HuH-7 (cell line): ENCODE measurements around the gene CAMKK1.
A peak's percentile ranks its signal among the peaks of the same experiment; 100 is the strongest.

Experiments
- DNase-seq: peaks from one replicate; pipeline ENCODE4 v3.0.0; 2011; ENCODE audit warnings: low spot score

Gene CAMKK1

DNA sequence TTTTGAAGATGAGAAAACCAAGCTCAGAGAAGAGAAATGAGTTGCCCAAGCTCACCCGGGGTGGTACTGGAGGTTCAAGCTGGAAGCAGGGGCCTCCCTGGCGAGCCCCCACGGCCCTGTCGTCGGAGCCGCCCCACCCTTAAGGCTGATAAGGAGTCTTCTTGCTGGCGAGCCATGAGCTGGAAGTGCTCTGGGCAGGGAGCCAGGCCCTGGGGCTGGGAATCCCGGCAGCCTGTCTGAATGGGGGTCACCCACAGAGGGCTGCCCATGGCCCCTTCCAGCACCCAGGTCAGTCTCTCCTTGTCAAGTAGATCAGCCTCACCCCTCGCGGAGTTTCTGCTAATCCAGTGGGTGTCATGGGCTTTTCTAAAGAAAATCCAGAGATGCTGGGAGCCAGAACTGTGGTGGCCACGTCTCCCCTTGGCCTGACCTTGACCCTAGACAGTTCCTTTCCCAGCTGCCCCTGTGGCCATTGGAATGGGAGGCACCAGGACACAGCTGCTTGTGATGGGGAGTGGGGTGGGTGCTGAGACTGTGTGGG is 24.6 kb upstream of the CAMKK1 start:
- DNase-seq = no peak

DNA sequence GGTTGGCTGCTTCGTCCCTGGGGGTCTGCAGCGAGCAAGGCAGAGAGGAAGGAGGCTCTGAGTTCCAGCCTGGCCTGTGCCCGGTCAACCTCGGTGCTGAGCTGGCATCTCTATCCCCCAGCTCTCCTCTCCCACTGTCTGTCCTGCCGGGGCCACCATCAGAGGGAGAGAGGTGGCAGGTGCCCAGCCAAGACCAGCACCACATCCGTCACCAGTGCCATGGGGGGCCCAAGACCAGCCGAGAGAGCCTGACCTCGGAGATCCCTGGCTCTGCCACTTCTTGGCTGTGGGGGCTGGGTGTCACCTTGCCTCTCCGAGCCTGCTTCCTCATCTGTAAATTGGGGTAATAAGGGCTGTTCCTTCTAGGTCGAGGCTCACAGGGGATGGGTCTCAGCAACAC is 24.0 kb upstream of the CAMKK1 start:
- DNase-seq = no peak

DNA sequence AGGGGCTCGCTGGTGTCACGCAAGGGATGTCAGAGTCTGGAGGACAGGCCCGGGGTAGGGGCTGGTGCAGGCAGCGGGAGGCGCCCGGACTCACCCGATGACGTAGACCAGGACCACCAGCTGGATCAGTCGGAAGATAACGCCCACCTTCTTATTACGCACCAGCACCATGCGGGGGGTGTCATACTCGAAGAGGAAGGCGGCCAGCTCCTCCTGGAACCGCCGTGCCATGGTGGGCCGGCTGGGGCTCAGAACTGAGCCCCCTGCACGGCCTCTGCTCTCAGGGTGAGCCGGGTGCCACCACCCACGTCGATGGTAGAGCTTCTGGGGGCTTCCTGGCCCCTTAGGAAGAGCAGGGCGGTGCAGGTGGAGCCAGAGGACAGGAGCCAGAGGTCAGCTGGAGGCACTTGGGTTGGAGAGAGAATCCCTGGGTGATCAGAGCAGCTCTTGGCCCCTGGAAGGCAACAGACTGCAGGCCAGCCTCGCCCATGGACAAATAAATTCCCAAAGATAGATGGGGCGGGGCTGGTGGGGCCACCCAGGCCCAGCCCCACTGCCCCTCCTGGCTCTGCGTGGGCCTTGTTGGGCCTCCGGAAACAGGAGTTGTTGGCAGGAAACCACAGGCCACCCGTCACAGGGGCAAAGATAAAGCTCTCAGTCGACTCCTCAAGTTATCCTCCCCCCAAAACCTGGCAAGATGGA is 23.3 kb upstream of the CAMKK1 start, which contains the start of gene P2RX1:
Gene P2RX1, minus strand, starts transcription at position 471 of the 702 bp plus-strand sequence. Its CDS starts 240 bp downstream, at position 231.
- DNase-seq = no peak

DNA sequence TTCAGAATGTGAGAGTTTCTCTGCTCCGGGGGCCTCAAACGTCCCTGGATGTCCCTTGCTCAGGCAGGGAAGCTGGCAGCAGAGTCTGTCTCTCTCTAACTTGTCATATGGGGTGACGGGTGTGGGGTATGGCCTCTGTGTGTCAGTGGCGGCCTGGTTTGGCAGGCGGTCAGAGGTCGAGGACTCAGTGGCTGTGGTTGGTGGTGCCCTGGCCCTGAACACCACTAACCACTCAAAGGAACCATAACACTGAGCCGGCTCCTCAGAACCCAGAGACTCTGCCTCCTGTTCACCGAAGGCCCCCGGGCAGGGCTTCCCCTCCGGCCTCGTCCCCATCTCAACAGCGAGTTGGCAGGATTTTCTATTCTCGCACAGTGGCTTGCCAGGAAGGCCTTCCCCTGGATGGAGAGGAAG is 22.7 kb upstream of the CAMKK1 start:
- DNase-seq = no peak

DNA sequence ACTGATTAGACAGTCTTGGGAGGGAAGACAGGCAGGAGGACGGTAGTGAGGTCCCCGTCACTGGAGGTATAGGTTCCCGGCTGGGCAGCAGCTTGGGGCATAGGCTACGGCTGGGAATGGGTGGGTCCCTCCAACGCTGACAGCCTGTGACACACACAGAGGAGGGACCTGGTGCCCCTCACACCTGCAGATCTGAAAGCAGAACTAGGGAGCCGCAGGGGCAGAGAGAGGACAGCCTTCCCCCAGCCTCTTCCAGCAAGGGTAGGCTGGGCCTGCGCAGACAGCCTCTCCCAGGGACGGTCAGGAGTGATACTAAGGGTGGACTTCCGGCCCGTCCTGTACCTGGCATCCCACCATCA is 21.4 kb upstream of the CAMKK1 start:
- DNase-seq = no peak

DNA sequence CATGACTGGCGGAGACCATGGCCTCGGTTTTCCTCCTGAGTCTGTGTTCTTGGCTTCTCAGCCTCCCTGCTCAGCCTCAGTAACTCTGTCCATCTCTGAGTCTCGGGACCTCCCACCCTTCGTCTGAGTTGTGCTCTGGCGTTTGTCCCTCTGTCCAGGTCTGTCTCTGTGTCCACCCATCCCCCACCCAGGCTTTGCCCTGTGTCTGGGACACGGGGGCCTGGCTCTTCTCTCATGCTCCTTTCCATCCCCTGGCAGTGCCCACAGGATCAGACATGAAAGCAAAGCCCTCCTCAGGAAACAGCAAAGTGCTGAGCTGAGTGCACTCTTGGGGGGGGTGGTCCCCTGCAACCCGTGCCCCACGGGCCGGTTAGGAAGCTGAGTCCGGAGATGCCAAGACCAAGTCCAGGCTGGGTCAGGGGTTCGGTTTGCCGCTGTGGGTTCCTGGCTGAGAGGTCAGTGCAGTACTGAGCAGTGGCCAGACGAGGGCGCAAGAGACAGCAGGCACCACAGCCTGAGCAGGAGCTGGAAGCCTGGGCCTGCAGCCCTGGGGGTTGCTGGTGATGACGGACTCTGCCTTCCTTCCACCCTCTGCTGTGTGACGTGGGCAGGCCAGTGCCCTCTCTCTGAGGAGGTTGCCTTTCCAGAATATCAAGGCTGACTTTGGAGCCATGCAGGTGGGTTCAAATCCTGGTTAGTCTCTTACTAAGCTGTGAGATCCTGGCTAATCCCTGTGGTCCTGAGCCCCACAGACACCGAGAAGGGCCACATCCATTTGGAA is 20.9 kb upstream of the CAMKK1 start:
- peak; percentile 90 for DNase-seq

DNA sequence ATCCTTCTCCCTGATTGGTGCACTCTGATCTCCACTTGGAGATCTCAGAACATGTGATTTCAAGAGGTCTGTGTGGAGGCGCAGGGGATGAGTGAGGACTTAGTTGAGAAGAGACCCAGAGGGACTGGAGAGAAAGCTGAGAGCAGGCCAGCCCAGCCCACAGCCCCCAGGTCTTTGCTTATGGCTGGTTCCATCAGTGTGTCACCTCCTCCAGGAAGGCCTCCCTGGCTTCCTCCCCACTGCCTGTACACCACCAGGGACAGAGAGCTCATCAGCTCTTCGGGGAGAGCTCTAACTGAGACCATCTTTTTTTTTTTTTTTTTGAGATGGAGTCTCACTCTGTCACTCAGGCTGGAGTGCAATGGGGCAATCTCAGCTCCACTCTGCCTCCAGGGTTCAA is 20.0 kb upstream of the CAMKK1 start:
- no peak for DNase-seq

DNA sequence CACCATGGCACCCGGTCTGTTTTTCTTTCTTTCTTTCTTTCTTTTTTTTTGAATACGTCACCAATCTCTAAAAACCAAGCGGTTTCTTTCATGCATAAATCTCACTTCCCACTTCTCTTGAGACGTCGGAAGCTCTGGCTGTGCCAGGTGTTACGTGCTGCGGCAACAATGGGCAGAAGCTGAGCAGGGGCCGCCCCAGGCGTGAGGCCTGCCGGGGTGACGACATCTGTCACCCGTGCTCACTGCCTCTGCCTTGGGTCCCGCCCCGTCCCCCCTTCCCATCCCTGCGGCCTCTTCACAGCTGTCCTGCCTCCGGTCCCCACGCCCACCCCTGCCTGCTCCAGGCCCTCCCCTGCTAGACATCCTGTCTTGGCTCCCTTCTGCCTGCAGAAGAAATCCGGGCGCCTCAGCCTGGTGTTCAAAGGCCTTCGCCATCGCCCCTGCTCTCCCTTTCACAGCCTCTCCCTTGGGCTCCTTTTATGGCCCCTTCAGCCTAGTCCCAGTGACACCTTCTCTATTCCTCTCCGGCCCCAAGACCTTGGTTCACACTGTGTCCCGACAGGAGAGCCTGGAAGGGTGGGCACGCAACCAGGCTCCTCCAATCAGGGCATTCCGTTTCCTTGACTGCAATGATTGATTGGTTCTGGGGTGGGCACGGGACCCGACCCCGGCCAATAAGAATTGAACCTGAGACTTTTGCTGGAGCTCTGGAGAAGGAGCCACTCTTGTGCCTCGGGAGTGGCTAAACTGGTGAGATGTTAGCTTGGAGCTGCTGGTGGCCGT is 18.6 kb upstream of the CAMKK1 start:
- DNase-seq = no peak

DNA sequence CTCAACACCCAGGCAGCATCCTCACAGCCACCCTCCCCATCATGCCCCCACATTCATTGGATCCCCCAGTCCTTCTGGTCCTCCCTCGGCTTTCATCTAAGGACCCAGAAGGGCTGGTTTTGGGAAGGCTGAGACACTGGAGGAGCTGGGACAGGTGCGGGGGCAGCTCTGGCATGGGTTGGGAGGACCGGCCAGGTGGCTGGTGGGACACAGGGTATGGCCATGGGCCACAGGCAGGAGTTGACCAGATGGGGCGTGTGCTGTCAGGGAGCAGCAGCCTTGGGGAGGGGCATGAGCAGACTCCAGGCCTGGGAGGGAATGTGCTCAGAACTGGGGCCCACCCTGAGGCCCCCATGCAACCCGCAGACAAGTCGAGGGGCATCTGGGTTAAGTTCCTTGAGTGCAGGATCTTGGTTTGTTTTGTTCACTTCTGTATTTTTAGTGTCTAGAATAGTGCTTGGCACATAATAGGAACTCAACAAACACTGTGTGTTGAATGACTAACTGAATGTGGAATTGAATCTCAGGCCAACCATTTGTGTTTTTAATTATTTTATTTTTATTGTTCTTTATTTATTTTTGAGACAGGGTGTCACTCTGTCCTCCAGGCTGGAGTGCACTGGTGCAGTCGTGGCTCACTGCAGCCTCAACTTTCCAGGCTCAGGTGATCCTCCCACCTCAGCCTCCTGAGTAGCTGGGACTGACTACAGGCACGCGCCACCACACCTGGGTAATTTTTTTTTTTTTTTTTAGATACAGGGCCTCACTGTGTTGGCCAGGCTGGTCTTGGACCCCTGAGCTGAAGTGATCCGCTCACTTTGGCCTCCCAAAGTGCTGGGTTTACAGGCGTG is 17.8 kb upstream of the CAMKK1 start:
- DNase-seq = no peak

DNA sequence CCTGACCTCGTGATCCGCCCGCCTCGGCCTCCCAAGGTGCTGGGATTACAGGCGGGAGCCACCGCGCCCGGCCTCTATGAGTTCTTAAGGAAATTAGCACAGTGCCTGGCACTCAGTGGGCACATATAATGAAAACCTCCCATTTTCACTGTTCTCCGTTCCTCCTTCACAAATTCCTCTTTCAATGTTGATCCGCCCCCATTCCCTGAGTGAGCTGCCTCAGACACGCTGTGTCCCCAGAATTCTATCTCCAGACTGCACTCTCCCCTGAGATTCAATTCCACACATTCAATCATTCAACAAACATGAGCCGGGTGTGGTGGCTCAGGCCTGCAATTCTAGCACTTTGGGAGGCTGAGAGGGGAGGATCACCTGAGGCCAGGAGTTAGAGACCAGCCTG is 16.4 kb upstream of the CAMKK1 start:
- no peak for DNase-seq

DNA sequence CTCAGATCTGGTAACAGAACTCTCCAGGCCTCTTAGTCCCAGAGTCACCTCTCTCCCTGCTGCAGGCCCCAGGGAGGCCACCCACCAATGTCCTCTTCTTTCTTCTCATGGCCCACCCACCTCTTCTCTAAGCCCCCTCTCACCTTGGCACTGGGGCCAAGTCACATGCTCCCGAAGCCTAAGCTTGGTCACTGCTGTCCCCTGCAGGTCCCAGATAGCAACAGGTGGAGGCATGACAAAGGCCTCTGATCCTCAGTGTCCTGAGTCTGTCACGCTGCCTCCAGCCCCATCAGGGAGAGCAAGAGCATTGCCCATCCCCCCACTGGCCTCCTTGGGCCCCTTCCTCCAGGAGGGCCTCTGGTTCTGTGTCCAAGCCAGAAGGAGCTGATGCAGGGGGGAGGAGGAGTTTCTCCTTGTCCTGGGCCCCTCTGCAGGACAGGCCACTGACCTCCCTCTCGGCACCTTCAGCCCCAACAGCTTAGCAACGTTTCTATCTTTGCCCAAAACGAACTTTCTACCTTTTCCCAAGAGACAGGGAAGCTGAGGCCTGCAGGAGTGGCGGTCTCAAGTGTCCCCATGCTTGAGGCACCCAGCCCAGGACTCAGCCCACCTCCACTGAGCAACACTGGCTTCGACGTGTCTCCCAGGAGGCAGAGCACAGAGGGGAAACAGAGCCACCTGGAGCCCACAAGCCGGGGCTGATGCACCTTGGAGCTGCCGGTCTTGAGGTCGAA is 14.8 kb upstream of the CAMKK1 start:
- DNase-seq = no peak

DNA sequence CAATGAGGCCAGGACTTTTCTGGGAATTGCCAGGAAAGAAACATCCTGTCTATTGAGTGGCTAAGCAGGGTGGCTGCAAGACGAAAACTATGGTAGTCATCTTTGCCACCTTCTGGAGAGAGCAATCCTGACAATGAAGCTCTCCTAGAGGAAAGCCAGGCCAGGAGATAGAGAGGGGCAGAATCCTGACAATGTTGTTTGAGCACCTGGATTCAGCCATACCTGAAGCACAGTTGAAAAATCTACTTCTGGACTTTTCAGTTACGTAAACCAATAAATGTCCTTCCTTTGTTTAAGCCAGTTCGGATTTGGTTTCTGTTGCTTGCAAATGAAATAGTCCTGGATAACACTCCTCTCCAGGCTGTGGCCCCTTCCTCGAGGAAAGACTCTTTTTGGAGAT is 14.0 kb upstream of the CAMKK1 start:
- DNase-seq = no peak

DNA sequence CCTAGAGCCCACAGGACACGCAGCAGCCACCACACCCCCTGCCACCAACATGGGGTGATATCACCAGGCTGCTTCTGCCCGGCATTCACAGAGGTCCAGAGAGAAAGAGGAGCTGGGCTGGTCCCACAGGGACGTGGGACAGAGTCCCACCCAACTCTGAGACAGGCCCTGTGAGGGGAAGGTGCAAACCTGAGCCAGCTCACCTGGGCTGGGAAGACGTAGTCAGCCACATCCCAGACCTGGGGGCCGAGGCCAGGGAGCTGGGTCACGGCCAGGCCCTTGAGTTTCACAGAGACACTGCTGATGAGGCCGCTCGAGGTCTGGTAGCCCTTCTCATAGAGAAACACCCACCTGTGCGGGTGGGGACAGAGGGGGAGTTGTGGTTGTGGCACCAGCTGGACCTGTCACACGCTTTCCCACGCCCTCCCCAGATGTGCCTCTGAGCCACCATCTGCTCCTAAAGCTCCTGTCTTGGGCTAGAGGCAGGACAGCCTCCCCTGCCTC is 12.2 kb upstream of the CAMKK1 start:
- DNase-seq = no peak

DNA sequence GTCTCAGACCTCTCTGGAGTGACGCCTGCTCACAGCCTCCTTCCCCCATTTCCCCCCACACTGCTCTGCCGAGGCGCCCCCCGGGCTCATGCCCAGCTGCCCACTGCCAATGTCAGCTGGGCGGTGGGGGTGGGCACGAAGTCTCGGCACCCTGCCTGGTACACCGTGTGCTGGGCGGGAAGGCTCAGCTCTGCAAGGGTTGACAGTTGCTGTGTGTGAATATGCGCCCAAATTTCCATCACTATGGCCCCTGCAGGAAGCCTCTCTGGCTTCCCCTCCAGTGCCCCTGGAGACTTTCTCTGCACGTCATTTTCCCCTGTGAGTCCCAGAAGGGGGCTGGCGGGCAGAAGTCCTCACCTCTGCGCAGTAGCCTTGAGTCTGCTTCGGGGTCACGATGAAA is 11.6 kb upstream of the CAMKK1 start:
- DNase-seq = no peak

DNA sequence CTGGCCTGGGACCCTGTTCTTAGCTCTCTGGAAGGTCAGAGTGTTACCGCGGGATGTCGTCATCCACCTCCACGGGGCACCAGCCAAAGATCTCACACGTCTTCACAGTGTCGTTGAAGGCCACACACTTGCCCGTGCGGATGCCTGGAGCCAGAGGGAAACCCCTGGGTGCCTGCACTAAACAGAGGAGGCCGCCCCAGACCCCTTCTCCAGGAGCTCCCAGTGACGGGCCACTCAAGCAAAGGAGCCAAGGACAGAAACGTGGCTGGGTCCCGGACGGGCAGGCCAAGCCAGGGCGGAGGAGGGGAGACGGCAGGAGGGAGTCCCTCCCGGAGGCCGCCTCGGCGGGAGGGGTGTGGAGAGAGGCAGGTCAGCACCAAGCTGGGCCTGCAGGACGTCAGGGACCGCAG is 11.0 kb upstream of the CAMKK1 start:
- DNase-seq = no peak

DNA sequence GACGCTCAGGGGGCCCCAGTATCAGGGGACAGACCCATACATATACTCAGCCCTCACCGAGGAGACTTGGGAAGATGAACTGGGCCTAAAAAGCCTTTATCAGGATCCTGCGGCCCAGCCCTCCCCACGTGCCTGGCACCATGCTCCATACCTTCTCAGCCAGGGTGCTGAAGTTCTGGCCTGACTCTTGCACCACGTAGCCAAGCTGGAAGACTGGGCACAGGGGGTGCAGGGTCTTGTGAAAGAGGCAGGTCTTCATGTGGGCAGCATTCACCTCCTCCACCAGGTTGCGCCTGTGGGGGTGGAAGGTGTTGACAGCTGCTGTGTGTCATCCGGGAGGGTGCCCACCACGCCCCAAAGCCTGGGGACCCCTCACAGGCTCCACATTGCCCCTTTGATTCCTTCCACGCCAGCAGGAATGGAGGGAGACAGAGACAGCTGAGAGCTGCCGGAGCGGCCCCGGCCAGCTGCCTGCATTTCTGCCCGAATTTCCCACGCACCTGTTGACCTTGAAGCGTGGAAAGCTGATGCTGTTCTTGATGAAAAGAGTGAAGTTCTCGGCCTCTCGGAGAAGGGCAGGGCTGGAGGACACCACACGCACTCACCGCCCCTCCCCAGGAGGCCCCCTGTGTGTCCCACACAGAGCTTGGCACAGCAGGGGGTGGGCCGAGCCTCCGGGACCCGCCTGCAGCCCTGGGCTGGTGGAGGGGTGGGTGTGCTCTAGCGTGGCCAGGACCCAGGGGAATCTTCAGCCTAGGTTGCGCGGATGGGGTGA is 10.4 kb upstream of the CAMKK1 start:
- no peak for DNase-seq

DNA sequence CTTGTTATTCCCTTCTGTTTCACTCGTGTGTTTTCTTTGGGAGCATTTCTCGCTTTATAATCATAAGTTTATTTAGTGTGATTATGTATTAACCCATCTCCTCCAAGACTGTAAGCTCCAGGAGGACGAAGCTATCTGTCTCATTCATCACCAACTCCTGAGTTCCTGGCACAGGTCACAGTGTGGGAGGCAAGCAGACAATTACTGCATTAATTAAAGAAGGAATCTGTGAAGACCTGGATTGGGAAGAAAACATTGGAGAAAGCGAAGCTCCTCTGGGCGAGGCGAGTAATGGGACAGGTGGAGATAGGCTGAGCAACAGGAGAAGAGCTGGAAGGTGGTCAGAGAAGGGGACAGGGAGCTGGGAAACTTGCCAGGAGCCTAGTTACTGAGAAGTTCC is 7.8 kb upstream of the CAMKK1 start:
- no peak for DNase-seq

DNA sequence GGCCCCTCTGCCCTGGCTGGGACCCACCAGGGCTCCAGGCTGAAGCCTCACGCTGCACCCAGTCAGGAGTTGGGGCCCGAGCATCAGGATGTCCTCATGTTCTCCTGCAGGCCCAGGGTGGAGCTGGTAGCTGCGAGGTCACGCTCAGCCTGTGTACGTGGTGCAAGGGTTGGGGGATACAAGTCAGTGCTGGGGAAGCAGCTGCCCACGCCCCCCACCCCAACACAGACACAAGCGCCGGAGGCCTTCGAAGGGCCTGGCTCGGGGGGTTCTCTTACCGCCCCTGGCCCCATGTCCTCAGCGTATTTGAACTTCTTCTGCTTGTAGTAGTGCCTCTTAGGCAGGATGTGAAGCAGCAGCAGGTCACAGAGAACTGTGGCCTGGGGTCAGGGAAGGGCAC is 4.9 kb upstream of the CAMKK1 start:
- no peak for DNase-seq

DNA sequence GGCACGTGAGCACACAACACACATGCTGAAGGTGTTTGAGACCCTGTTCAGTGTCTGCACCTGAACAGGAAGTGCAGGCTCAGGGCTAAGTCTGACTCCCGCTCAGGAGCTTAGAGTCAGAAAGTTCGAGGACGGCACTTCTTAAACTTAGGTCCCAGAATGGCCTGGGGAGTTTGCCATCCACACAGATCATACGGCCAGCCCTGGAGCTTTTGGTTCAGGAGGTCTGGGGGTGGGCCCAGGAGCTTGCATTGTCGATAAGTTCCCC is 4.0 kb upstream of the CAMKK1 start:
- no peak for DNase-seq
